NCI-H226 (cell line): ENCODE results near the gene RFLNA.

ENCODE experiments used
- DNase-seq: peaks from one replicate; pipeline ENCODE4 v3.0.0-alpha.2; 2015

RFLNA gene

GRCh38 chr12:124361996-124362395 is 67.1 kb downstream of the RFLNA start:
- DNase-seq, result no peak

GRCh38 chr12:124363353-124363965 is 68.6 kb downstream of the RFLNA start:
- DNase-seq, result no peak

- no peak for DNase-seq
These were observed 69.7 kb downstream of the RFLNA start for GRCh38 chr12:124364543-124364942.
